ENCODE measurements around the gene RHBDD3. TPM values are rescaled to one million over a fixed set of nuclear protein-coding genes. Genes with fewer than 3 reads are reported as not detected.

Gene RHBDD3
- total and polyA plus RNA-seq, 12 donors: 7.0 to 25.8 (median 12.6) TPM

DNA sequence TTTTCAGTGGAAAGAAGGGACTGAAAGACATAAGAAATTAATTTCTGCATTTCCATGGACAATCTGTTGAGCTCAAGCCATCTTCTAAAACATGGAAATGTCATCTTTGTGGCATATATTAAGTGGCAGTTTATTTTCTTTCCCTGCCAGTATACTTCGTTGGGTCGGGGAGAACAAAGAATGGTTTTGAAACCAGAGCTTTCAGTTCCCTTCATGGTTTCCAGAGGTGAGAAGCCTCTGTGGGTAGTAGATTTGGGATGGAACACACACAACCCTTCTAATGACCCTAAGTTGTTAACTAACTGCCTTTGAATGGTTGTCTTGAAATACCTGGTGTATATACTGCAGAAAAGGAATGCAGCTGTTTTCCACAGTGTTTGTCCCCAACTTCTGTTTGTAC is 21.1 kb upstream of the RHBDD3 start:
- ATAC-seq (no peak), DNase-seq (no peak)
- H3K9me3 ChIP-seq: no peaks in the 10 kb centered on the region
- H3K27ac ChIP-seq: no peak overlapping the region
- peaks cover 0 to 8% (median 0%) of the 10 kb centered on the region in 9 donors for H3K4me1 ChIP-seq
- peaks cover 0 to 100% (median 87%) of the 10 kb centered on the region in 9 donors for H3K36me3 ChIP-seq
- no peaks in the 10 kb centered on the region for H3K27me3 ChIP-seq
- intact Hi-C loops (cut with DNase I): no loop called here
- no peak overlapping the region for H3K4me3 ChIP-seq
- TF ChIP-seq, protein P1, sequence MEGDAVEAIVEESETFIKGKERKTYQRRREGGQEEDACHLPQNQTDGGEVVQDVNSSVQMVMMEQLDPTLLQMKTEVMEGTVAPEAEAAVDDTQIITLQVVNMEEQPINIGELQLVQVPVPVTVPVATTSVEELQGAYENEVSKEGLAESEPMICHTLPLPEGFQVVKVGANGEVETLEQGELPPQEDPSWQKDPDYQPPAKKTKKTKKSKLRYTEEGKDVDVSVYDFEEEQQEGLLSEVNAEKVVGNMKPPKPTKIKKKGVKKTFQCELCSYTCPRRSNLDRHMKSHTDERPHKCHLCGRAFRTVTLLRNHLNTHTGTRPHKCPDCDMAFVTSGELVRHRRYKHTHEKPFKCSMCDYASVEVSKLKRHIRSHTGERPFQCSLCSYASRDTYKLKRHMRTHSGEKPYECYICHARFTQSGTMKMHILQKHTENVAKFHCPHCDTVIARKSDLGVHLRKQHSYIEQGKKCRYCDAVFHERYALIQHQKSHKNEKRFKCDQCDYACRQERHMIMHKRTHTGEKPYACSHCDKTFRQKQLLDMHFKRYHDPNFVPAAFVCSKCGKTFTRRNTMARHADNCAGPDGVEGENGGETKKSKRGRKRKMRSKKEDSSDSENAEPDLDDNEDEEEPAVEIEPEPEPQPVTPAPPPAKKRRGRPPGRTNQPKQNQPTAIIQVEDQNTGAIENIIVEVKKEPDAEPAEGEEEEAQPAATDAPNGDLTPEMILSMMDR (IDR thresholded peaks at IDR 0.05): no peak
- WGBS, 2 donors: 63 to 69% methylated on average over 2 of the region's 2 CpGs

DNA sequence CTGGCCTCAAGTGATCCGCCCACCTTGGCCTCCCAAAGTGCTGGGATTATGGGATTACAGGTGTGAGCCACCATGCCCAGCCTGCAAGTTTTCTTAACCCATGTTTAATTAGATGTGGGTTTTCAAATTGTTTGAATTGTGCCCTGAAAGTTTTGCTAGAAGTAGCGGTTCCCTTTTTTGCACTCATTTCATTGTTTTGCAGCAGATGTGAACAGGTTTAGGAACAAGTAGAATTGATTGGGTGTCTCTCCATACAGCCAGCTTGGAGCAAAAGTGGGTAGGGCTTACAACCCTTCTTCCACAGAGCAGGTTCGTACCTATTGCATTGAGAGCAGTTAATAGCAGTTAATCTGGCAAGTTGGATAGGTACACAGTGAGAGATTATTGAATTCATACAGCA is 16.4 kb upstream of the RHBDD3 start:
- Histone ChIP-seq H3K27ac (no peak overlapping the region), H3K4me1 (no peaks in the 10 kb centered on the region), H3K4me3 (no peak overlapping the region), H3K9me3 (no peaks in the 10 kb centered on the region), H3K36me3 (peaks cover 5 to 100% (median 84%) of the 10 kb centered on the region in 9 donors), H3K27me3 (no peaks in the 10 kb centered on the region)
- TF ChIP-seq, protein P1 (IDR thresholded peaks at IDR 0.05): no peak
- DNase-seq: no peak
- 98 to 99% methylated on average over 3 of the region's 3 CpGs for WGBS, 2 donors
- no peak for ATAC-seq
- intact Hi-C loops (cut with DNase I): no loop called here

GRCh38 chr22:29277927-29278326 is 10.1 kb upstream of the RHBDD3 start:
- Histone ChIP-seq H3K4me3 (no peak overlapping the region), H3K36me3 (peaks cover 0 to 100% (median 84%) of the 10 kb centered on the region in 9 donors), H3K9me3 (no peaks in the 10 kb centered on the region), H3K27ac (no peak overlapping the region), H3K27me3 (no peaks in the 10 kb centered on the region), H3K4me1 (peaks cover 0 to 43% (median 29%) of the 10 kb centered on the region in 9 donors)
- DNase-seq (no peak), ATAC-seq (no peak)
- whole genome bisulfite sequencing, 2 donors: 95 to 100% methylated on average over 1 of the region's 1 CpG
- TF ChIP-seq, protein P1 (IDR thresholded peaks at IDR 0.05): no peak
- intact Hi-C loops (cut with DNase I): loop anchor here in 1 of 10 donors (10.0 kb wide), 1 partner anchor 63 kb away; no protein-coding TSS in a partner anchor

DNA sequence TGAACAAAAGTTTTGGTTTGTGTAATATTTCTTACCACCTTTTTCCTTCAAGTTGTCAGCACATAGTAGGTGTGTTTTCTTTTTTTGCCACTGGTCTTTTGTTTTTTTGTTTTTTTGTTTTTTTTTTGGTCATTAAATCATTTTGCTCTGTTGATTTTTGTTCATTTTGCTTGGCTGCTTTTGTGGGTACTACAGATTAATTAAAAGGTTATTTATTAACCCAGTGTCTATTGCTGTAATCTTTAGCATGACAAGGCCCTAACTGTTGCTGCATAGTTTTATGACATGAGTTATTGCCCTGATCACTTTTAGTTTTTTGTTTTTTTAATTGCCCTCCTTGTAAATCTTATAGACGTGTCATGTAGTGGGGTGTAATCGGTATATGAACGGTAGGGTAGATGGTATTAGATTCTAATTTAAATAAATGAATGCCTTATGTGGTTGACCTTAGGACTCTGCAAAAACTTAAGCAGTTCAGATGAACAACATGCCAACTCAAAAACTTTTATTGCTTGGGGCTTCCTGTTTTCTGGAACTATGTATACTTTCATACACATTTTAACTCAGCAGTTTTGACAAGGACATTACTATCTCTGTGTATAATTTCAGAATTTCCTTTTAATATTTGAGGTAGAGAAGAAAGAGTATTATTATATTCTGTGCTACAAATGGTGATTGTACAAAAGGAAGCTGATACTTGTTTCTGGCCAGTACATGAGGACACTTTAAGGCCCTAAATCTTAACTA is 8.2 kb upstream of the RHBDD3 start:
- DNase-seq: no peak
- intact Hi-C loops (cut with DNase I): loop anchor here in 1 of 10 donors (10.0 kb wide), 1 partner anchor 61 kb away; no protein-coding TSS in a partner anchor
- ATAC-seq: no peak
- no peaks in the 10 kb centered on the region for H3K27me3 ChIP-seq
- no peak overlapping the region for H3K27ac ChIP-seq
- no peaks in the 10 kb centered on the region for H3K9me3 ChIP-seq
- TF ChIP-seq, protein P1 (IDR thresholded peaks at IDR 0.05): no peak
- WGBS, 2 donors: 80 to 81% methylated on average over 3 of the region's 3 CpGs
- H3K4me3 ChIP-seq: no peak overlapping the region
- H3K4me1 ChIP-seq: peaks cover 5 to 62% (median 49%) of the 10 kb centered on the region in 9 donors
- H3K36me3 ChIP-seq: peaks cover 0 to 100% (median 79%) of the 10 kb centered on the region in 9 donors

All from heart right ventricle (tissue), 16 donors.